HG02763 (cell line): ENCODE measurements around the gene SNX18.

Experiments used
- ATAC-seq: cut with Tn5 transposase; IDR thresholded peaks from one replicate; pipeline ENCODE4 v1.9.1; 2021; ENCODE audit warnings: mild to moderate bottlenecking, moderate library complexity; ENCODE audit not compliant: unreplicated experiment

The SNX18 gene

DNA sequence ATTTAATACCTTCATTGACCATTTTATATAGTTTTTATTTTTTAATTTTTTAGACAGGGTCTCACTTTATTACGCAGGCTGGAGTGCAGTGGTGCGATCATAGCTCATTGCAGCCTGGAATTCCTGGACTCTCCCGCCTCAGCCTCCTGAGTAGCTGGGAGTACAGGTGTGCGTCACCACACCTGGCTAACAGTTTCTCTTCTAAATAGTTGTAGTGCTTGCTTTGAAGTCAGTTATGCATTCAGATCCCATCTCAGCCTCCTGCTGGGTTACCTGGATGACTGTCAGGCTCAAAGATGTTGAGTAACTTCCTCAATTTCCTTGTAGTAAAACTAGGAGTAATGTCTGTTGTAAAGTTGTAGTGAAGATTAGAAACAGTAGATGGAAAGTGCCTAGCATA lies 21.4 kb downstream of the SNX18 start:
- no peak for ATAC-seq

DNA sequence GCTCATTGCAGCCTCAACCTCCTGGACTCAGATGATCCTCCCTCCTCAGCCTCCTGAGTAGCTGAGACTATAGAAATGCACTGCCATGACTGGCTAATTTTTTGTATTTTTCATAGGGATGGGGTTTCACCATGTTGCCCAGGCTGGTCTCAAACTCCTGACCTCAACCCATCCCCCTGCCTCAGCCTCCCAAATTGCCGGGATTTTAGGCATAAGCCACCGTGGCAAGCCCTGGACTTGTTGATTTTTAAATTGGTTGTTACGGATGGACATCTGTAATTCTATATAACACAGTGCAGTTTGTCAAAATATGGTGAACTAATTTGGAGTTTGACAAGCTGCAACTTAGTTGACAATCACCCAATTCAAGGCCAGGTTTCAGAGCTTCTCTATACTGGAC lies 22.7 kb downstream of the SNX18 start:
- no peak for ATAC-seq

DNA sequence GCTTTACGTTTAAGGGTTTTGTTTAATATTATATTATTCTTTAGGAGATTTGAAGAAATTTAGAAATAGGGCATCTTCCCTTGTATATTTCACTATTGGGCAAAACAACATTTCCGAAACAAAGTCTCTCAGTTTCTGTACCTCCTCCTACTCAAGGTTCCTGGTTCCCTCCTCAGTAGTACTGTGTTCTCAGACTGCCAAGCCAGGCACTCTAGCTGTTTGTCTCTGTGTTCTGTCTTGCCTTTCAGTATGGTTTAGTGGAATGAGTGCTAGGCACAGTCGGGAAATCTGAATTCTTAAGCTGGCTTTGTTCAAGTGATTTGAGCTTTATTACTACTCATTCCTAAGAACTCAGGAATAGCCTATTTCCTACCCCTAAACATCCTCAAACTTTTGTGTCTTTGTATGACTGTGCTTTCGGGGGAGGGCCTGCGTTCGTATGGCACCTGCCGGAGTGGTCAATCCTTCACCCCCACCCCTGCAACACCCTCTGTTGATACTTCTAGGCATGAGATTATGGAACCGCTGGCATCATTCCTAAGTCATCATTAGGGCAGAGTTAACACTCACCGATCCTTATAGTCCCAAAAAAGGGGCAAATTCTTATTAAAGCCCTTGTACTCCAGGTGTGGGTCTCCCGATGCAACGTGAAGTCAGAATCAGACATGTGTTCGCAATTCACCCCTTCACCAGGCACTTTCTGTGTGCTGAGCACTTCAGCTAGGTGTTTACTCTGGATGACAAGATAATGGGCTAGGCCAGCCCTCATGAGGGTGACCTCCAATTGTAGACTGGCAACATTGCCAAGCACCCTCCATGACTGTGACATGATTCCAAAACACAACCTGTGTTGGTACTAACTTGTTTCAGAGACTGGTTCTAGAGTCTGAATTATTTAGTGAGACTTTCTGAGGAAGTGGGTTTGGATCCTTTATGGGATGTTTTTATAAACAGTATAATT lies 24.5 kb downstream of the SNX18 start:
- no peak for ATAC-seq

DNA sequence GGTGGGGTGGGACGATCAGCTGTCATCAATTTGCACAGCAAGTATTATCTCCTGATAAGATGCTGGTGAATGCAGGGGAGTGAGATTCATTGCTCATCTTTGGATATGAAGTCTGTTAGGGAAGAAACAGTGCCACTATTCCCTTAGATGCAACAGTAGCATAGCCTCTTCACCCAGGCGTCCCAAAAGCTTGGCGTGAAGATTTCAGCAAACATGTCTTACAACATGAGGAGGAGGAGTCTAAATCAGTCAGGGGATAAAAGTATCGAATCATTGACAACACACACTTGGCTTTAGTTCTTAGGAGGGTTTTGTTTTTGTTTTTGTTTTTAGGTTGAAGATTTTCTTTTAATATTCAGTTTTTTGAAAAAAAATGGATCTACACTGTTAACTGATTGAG lies 26.5 kb downstream of the SNX18 start:
- no peak for ATAC-seq

DNA sequence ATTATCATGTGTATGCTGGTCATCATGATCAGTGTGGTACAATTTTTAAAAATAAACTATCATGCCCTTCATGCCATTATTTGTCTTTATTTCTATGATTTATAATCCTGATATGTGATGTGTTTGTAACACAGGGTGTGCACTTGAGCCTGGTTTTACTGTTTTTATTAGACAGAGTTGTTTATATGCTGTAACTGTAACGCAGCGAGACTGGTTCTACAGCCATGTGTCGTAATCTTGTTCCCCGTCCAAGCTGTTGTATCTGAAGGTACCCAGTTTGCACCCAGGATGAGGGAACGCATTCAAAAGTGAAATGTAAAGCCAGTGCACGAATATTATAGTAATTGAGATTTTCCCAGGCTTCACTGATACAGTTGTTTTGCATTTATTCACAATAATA lies 28.2 kb downstream of the SNX18 start:
- no peak for ATAC-seq

DNA sequence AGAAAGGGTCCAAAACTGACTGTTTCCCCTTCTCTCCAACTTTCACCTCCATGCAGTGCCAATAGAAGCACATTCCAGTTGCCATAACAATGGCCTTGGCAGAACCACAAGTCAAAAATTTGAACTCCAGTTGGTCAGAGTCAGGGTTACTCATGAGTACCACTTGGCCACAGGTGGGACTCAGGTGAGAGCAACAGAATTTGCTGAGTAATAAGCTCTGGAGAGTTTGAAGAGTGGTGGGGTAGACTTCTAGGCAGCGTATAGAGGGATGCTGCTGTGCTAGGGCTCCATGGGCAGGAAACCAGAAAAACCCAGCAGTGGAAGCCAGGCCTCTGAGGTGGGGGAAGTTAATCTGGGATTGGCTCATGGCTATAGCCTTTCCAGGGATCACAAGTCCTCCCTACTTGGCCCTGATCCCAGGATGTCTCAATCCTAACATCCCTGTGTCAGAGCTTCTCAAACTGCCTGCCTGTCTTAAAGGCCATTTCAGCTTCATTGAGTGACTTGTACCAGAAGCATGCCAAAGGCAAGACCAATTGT lies 30.2 kb downstream of the SNX18 start:
- ATAC-seq, result no peak

DNA sequence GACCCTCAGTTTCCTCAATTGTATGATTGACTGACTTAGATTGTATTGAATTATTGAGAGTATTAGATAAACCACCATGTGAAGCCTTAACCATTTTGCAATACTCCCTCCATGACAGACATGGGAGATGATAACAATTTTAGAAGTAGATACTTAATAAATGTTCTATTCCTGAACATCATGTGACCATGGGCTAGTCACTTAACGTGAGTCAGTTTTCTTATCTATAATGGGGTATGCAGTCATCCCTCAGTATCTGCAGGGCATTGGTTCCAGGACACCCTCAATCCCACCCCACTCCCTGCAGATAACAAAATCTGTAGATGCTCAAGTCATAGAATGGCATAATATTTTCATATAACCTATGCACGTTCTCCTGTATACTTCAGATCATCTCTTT lies 31.0 kb downstream of the SNX18 start:
- no peak for ATAC-seq

DNA sequence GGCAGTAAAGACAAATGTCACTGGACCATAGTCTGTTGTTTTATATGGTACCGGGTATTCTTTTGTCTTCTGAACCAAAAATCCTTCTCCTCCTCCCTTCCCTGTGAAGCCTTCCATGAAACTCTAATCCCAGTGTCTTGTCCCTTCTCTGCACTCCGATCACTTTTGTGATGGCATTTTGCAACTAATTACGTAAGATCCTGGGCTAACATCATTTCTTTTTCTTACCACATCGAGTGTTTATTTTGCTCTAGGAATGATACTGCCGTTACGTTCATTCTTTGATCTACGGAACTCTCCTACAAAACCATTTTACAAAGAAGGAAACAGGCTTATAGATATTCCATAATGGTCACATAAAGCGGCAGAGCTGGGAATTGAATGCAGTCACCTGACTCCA lies 33.7 kb downstream of the SNX18 start:
- no peak for ATAC-seq

DNA sequence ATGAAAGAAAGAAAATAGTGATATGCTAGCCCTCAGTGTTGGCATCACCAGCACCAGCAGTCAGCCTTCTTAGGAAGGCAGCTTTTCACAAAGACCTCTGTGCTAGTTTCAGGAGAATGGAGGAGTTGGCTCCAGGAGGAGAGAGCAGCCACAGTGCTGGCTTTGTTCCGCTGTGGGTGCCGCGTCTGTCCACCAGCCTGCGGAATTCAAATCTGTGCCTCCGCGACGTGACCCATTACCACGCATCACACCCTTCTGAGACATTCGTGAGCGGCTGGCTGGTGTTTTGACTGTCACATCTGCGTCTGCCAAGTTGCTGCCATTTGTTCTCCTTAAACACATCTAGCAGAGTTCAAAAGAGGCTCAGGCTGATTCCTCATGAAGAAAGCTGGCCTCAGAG lies 34.4 kb downstream of the SNX18 start:
- no peak for ATAC-seq

DNA sequence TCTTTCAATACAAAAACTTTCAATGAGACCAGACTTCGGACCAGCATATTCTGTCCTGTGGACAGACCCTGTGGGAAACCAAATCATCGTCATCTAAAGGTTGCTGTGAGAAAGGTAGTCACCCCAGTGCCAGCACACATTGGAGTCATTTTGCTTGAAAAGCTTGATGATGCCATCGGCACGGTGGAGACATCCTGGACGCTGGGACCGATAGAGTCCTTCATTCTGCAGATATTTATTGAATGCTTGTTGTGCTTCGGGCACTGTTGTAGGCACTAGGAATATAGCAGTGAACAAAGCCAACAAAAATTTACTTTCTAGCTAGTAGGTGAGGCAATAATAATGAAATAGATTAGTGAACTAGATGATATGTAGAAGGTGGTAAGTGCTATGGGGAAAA lies 34.9 kb downstream of the SNX18 start:
- no peak for ATAC-seq

DNA sequence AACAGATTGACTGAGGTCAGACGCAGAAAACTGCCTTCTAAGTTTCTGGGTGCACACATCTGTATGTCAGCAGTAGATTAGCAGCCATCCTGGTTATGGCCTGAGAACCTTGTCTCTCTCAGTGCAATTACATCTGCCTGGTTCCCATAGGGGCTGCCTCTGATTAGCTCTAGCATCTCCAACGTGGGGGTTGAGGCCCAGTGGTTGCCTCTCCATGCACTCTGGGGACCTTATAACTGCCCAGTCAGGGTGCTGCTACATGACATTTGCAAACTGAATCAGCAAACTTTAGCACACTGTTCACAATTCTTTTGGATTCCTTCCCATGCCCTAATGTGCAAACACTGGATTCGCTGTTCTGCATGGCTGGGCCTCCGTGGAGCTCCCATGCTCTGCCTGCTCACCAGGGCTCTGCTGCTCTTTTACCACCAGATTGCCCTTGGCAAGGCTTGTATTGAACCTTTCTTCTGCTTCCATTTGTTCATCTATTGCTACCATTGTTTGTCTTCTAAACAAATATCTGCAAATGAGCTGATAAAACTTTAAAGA lies 36.2 kb downstream of the SNX18 start:
- ATAC-seq, result no peak

DNA sequence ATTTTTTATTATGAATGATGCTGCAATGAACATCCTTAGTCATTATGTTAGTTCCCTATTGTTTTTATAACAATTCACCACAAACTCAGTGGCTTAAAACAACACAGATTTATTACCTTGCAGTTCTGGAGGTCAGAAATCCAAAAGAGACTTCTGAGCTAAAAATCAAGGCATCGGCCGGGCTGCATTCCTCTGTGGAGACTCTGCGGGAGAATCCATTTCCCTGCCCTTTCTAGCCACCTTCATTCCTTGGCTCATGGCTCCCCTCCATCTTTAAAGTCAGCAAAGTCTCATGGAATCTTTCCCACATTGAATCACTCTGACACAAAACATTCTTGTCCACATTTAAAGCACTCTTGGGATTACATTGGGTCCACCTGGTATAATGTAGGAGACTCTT lies 38.6 kb downstream of the SNX18 start:
- ATAC-seq, result no peak

DNA sequence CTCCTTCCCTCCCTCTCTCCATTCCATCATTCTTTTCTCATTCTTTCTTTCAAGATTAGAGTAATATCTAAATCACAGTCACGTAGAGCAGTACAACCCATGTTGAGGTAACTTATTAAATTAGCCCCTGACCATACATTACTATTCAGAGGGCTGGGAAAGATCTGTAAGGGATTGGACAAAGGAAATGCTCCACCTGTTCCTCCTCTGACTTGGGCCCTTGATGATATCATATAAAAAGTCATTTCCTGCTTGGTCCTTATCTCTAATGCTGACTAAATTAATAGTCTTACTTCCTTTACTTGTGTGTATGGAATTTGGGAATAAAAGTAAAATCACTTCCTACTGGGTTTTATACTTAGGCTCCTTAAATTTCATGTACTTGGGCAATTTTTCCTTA lies 40.8 kb downstream of the SNX18 start:
- no peak for ATAC-seq

DNA sequence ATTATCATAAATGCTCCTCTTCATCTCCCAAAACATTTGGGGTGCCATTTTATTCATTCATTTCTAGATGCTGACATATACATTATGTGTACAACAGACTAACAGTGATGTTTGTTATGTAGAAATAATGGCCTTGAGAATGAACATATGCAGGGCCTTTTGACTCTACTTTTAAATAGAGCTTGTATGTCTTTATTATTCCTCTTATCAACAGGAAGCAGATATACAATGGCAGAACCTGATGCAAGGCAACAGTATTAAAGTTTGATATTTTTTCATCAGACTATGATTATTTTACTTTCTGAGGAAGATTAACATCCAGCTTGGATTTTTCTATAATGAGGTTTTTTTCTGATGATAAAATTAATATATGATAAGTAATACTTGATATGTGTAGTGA lies 44.1 kb downstream of the SNX18 start:
- no peak for ATAC-seq

DNA sequence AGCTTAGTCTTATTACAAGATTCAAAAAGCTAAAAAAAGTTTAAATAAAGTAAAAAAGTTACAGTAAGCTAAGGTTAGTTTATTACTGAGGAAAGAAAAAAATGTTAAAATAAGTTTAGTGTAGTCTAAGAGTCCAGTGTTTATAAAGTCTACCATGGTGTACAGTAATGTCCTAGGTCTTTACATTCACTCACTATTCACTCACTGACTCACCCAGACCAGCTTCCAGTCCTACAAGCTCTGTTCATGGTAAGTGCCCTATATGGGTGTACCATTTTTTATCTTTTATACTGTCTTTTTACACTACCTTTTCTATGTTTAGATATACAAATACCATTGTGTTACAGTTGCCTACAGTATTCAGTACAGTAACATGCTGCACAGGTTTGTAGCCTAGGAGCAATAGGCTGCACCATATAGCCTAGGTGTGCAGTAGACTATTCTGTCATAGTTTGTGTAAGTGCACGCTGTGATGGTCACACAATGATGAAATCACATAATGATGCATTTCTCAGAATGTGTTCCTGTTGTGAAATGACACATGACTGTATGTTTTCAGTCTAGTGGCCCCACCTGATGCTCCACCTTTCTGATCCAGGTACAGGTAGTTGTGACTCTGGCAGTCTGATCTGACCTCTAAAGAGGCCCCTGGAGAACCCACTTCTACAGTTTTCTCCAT lies 45.7 kb downstream of the SNX18 start:
- ATAC-seq, result no peak

DNA sequence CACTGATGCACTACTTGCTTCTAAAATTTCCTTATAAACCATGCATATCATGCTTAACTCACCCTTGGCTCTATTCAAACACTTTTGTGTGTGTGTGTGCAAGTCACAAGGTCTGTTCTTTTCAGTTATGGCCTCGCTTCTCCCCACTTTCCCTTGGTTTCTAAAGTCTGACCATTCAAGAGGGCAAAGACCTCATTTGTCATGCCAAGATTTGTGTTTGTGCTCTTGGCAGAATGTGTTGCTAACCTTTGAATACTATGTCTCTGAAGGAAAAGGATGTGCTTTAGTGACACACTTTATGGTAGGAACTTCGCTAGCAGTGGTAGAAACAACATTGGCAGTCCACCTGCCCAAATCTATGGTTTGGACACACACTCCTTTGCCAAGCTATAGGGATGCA lies 50.4 kb downstream of the SNX18 start:
- ATAC-seq, result no peak

DNA sequence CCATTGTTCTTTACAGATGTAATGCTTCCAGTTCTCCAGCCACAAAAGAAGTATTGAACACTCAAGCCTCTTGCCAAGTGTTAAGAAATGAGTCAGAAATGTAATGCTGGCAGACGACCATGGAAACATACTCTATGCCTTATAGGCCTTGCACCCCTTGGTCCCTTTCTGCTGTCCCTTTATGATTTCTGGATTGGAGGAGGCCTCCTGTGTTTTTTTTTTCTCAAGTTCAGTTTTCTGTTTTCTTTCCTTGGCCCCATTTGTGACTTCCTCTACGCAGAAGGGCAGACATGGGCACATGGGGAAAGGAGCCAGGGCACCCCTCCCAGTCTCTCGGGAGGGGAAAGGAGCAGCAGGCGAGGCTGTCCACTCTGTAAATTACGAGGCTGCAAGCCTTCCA lies 53.4 kb downstream of the SNX18 start:
- no peak for ATAC-seq

DNA sequence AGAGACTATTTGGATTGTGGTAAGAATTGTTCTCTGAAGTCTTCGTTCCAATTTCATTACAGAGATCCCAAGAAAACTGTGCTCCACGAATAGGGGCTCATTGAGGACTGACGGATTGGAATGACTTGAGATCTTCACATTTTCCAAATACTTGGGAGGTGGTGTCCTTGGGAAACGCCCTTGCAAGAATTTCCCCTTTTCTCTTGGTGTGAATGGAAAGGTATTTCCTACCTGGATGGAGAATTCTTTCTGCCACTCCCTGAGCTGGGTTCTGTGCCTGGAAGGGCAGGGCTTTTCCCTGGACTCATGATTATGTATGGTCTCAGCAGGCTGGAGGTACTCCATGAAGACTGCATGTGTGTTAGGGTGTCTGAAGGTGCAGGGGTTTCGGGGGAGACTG lies 53.9 kb downstream of the SNX18 start:
- ATAC-seq, result no peak

DNA sequence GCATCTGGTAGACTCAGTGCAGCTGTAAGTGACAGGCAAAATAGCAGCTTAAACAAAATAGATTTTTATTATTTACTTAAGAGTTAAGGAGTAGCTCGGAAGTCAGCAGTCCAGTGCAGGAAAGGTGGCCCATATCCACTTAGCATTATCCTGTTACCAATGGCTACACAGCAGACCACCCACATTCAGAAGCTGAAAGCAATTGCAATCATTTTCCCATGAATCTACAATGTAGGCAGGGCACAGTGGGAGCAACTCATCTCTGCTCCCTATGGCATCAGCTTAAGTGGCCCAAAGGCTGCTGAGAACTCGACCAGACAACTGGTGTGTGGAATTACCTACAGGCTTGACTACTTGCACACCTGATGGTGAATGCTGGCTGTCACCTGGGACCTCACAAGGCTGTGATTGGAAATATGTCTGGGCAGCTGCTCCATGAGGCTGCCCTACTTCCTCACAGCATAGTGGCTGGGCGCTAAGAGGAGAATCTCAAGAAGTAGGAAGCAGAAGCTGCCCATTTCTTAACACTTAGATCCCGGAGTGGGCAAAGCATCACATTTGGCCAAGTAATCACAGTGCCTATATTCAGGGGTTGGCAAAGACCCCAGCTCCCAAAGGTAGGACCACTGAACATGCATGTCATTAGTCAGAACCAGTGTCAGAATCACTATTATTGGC lies 56.4 kb downstream of the SNX18 start:
- no peak for ATAC-seq

DNA sequence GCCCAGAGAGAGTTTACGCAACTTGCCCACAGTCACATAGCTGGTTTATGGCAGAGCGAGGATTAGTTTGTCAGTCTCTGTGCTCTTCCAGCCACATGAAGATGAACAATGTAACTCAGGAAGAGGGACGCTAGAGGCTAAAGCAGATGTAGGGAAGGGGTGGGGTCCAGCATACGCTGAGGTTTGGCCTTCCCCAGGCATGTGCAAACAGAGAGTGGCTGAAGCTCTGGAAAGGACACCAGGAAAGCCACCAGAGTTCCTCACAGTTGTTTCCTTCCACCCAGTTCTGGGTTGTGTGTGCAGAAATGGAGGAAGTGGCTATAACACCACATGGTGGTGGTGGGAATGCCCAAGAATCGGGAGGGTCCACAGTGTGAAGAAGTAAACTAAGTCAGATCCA lies 60.0 kb downstream of the SNX18 start:
- no peak for ATAC-seq

DNA sequence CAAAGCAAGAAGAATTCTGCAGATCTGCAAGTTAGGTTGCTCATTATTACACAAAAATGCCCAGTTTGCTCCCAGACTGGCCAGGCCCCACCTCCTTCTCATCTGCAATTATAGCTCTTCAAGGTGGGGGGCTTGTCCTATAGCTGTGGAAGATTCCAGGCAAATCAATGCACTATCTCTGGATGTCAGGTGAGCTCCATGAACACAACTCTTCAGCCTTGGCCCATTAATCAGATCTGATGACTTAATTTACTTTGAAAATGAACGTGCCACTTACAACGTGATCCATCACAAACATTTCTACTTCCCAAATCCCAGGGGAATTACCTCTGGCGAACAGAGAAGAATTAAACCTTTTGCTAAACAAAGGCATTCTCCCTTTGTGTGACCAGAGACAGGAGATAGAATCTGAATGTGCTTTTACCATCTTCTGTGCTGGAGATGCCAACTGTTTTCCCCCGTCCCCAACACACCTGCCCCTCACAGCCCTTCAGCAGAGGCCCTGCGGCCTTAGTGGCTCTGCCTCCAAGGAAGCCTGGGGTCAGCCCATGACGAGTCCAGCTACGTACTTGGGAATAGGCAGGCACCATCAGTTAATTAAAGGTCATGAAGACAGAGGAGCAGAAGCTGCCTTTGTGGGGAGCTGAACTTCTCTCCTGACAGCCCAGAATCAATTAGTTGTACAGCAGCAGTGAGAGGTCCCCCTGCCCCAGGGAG lies 60.5 kb downstream of the SNX18 start:
- ATAC-seq, result no peak
